HEK293T (cell line): ENCODE results near the gene NMNAT2.
"Not testable (repeated sequence)": the region's sequence is repeated elsewhere in the genome, so short reads cannot be mapped to it uniquely, and the experiment has no call there.

ENCODE experiments used
- CTCF ChIA-PET: fragments of 350-600 bp; formaldehyde crosslinking; extraction: SDS; loops from one replicate; lab custom pipeline; 2021; ENCODE audit warnings: antibody characterized with exemption, inconsistent platforms; lab: Yijun Ruan, JAX
- POLR2A ChIA-PET: fragments of 350-600 bp; formaldehyde crosslinking; extraction: SDS; loops from one replicate; lab custom pipeline; 2020; ENCODE audit warnings: antibody characterized with exemption, inconsistent platforms; lab: Yijun Ruan, JAX
- DNase-seq: peaks from one replicate; pipeline ENCODE4 v3.0.0; 2012; ENCODE audit warnings: mixed read lengths; ENCODE audit errors: extremely low spot score
- ARNT ChIP-seq: fragments of 450-650 bp; IDR thresholded peaks from 2 replicates; pipeline ENCODE4 v1.6.1; 2017; ENCODE audit warnings: mild to moderate bottlenecking
- BHLHE40 ChIP-seq: fragments of 450-650 bp; IDR thresholded peaks from 2 replicates; pipeline ENCODE4 v1.6.1; 2016; ENCODE audit warnings: mild to moderate bottlenecking, moderate library complexity, borderline replicate concordance
- CTBP1 ChIP-seq: fragments of 450-650 bp; IDR thresholded peaks from 2 replicates; pipeline ENCODE4 v1.6.1; 2016; ENCODE audit warnings: borderline replicate concordance
- ELF4 ChIP-seq: fragments of 450-650 bp; IDR thresholded peaks from 2 replicates; pipeline ENCODE4 v1.6.1; 2017; ENCODE audit warnings: antibody characterized with exemption
- FOXA1 ChIP-seq: fragments of 450-650 bp; IDR thresholded peaks from 2 replicates; pipeline ENCODE4 v1.6.1; 2016; ENCODE audit warnings: mild to moderate bottlenecking
- FOXK2 ChIP-seq: fragments of 450-650 bp; IDR thresholded peaks from 2 replicates; pipeline ENCODE4 v1.6.1; 2016; ENCODE audit warnings: mild to moderate bottlenecking
- FOXM1 ChIP-seq: fragments of 450-650 bp; IDR thresholded peaks from 2 replicates; pipeline ENCODE4 v1.6.1; 2017; ENCODE audit warnings: mild to moderate bottlenecking, borderline replicate concordance
- HDGF ChIP-seq: fragments of 450-650 bp; IDR thresholded peaks from 2 replicates; pipeline ENCODE4 v1.6.1; 2017; ENCODE audit warnings: antibody characterized with exemption, borderline replicate concordance
- L3MBTL2 ChIP-seq: fragments of 450-650 bp; conservative IDR thresholded peaks from 2 replicates; pipeline ENCODE4 v1.6.1; 2016; ENCODE audit warnings: mild to moderate bottlenecking
- LEF1 ChIP-seq: fragments of 450-650 bp; IDR thresholded peaks from 2 replicates; pipeline ENCODE4 v1.6.1; 2017; ENCODE audit warnings: mild to moderate bottlenecking, borderline replicate concordance
- NFRKB ChIP-seq: fragments of 450-650 bp; IDR thresholded peaks from 2 replicates; pipeline ENCODE4 v1.6.1; 2016; ENCODE audit warnings: mild to moderate bottlenecking, moderate library complexity
- PKNOX1 ChIP-seq: fragments of 450-650 bp; IDR thresholded peaks from 2 replicates; pipeline ENCODE4 v1.6.1; 2016
- SP1 ChIP-seq: fragments of 450-650 bp; IDR thresholded peaks from 2 replicates; pipeline ENCODE4 v1.6.1; 2017
- SUZ12 ChIP-seq: fragments of 450-650 bp; IDR thresholded peaks from 2 replicates; pipeline ENCODE4 v1.6.1; 2016; ENCODE audit warnings: mild to moderate bottlenecking
- TARDBP ChIP-seq: fragments of 450-650 bp; IDR thresholded peaks from 2 replicates; pipeline ENCODE4 v1.6.1; 2016
- ZNF384 ChIP-seq: fragments of 450-650 bp; IDR thresholded peaks from 2 replicates; pipeline ENCODE4 v1.6.1; 2016

NMNAT2 gene

GRCh38 chr1:183241471-183241870, 176.7 kb downstream of the NMNAT2 start:
- POLR2A ChIA-PET = interaction anchor here (1.1 kb wide), 1 partner anchor 208 kb away, joined by 3 read pairs; no protein-coding TSS in a partner anchor
- DNase-seq = no peak
- CTCF ChIA-PET = interaction anchor here (2.5 kb wide), 1 partner anchor 13 kb away, joined by 8 read pairs; no protein-coding TSS in a partner anchor

GRCh38 chr1:183240853-183241252, 177.3 kb downstream of the NMNAT2 start:
- not testable (repeated sequence) for DNase-seq
- ChIA-PET POLR2A (interaction anchor here (1.1 kb wide), 1 partner anchor 207 kb away, joined by 3 read pairs; no protein-coding TSS in a partner anchor), CTCF (interaction anchor here (2.5 kb wide), 1 partner anchor 13 kb away, joined by 8 read pairs; no protein-coding TSS in a partner anchor)

More at GRCh38 chr1:183241471-183241870, 176.7 kb downstream of the NMNAT2 start:
- TF ChIP-seq FOXK2 (no peak), ZNF384 (no peak), SP1 (no peak), HDGF (no peak), BHLHE40 (no peak)

GRCh38 chr1:183240526-183240825, 177.7 kb downstream of the NMNAT2 start:
- TF ChIP-seq L3MBTL2 (no peak), FOXK2 (no peak), CTBP1 (no peak), ZNF384 (no peak), SP1 (no peak), SUZ12 (no peak), NFRKB (no peak)
- ChIA-PET CTCF (interaction anchor here (2.5 kb wide), 1 partner anchor 12 kb away, joined by 8 read pairs; no protein-coding TSS in a partner anchor), POLR2A (no interaction called here)
- DNase-seq = no peak

GRCh38 chr1:183239793-183240525, 178.2 kb downstream of the NMNAT2 start:
- TF ChIP-seq CTBP1 (no peak), TARDBP (no peak), BHLHE40 (no peak), NFRKB (no peak), HDGF (no peak), ZNF384 (no peak), ARNT (no peak), LEF1 (no peak), L3MBTL2 (no peak), PKNOX1 (no peak), FOXA1 (no peak), SUZ12 (no peak), FOXK2 (no peak)
- no peak for DNase-seq
- ChIA-PET CTCF (interaction anchor here (2.5 kb wide), 1 partner anchor 12 kb away, joined by 8 read pairs; no protein-coding TSS in a partner anchor), POLR2A (no interaction called here)

GRCh38 chr1:183239220-183239742, 178.9 kb downstream of the NMNAT2 start:
- no peak for DNase-seq
- POLR2A ChIA-PET = no interaction called here

GRCh38 chr1:183238071-183238470, 180.1 kb downstream of the NMNAT2 start:
- DNase-seq = no peak
- ChIA-PET CTCF (interaction anchor here (1.2 kb wide), 1 partner anchor 10 kb away, joined by 3 read pairs; no protein-coding TSS in a partner anchor), POLR2A (no interaction called here)
- no peak for TF ChIP-seq ZNF384
- no peak for TF ChIP-seq PKNOX1
- TF ChIP-seq FOXM1 = no peak
- no peak for TF ChIP-seq HDGF
- TF ChIP-seq NFRKB = no peak
- no peak for TF ChIP-seq BHLHE40
- TF ChIP-seq LEF1 = no peak
- no peak for TF ChIP-seq ELF4
- TF ChIP-seq TARDBP = no peak
- TF ChIP-seq FOXK2 = no peak
- no peak for TF ChIP-seq L3MBTL2
- TF ChIP-seq CTBP1 = no peak
- TF ChIP-seq SUZ12 = no peak
- no peak for TF ChIP-seq SP1
- TF ChIP-seq ARNT = no peak
- TF ChIP-seq FOXA1 = no peak

More at GRCh38 chr1:183239220-183239742, 178.9 kb downstream of the NMNAT2 start:
- CTCF ChIA-PET = no interaction called here
- no peak for TF ChIP-seq FOXA1
- TF ChIP-seq ARNT = no peak
- no peak for TF ChIP-seq CTBP1
- TF ChIP-seq FOXM1 = no peak
- no peak for TF ChIP-seq TARDBP
- TF ChIP-seq FOXK2 = no peak
- no peak for TF ChIP-seq LEF1
- no peak for TF ChIP-seq ELF4
- no peak for TF ChIP-seq SP1
- no peak for TF ChIP-seq HDGF
- TF ChIP-seq ZNF384 = no peak
- no peak for TF ChIP-seq NFRKB
- no peak for TF ChIP-seq BHLHE40
- no peak for TF ChIP-seq SUZ12
- no peak for TF ChIP-seq L3MBTL2
- TF ChIP-seq PKNOX1 = no peak
